A549 (cell line): Measurements from ENCODE around the gene EPB41L5. TPM values are rescaled to one million over a fixed set of nuclear protein-coding genes. Genes with fewer than 3 reads are reported as not detected.

ENCODE experiments used
- ATAC-seq, 2 experiments: fragments of 200-7000 bp in 1 of 2; fragments of >200 bp in 1 of 2; cut with Nextera tagmentation in 1 of 2; cut with Tn5 transposase in 1 of 2; 3 replicates each; pipeline versions ENCODE4 v1.8.0 to v1.9.1; 2018 to 2020; ENCODE audit warnings: mild to moderate bottlenecking in 1 of 2, moderate library complexity in 1 of 2
- CTCF ChIA-PET: fragments of 300-600 bp; sonication (Branson Sonifier 250); formaldehyde crosslinking; extraction: SDS; loops from one replicate; lab custom pipeline; 2021; ENCODE audit warnings: antibody characterized with exemption, inconsistent platforms; lab: Yijun Ruan, JAX
- POLR2A ChIA-PET: fragments of 350-600 bp; formaldehyde crosslinking; extraction: SDS; loops from one replicate; lab custom pipeline; 2021; ENCODE audit warnings: antibody characterized with exemption, inconsistent platforms; lab: Yijun Ruan, JAX
- DNase-seq, 2 experiments: peaks; one replicate each; pipeline versions ENCODE4 v3.0.0 to v3.0.0-alpha.2; 2011 to 2016; ENCODE audit warnings: low read depth in 1 of 2, low spot score in 1 of 2
- FAIRE-seq: peaks from 2 replicates; lab custom pipeline; 2011; peaks lifted over from hg19 to GRCh38; lab: Jason Lieb, UNC
- H3K27ac ChIP-seq, 2 experiments: fragments of >200 bp; sonication (Bioruptor Twin); formaldehyde crosslinking; 3 replicates each; pipeline ENCODE4 v1.5.1; 2016 to 2017
- H3K4me1 ChIP-seq: fragments of >200 bp; sonication (Bioruptor Twin); formaldehyde crosslinking; 3 replicates; pipeline ENCODE4 v1.6.1; 2016
- H3K4me2 ChIP-seq: fragments of >200 bp; sonication (Bioruptor Twin); formaldehyde crosslinking; 3 replicates; pipeline ENCODE4 v1.6.1; 2016
- H3K4me3 ChIP-seq: fragments of >200 bp; sonication (Bioruptor Twin); formaldehyde crosslinking; 3 replicates; pipeline ENCODE4 v1.5.1; 2016
- H3K9me3 ChIP-seq: fragments of >200 bp; sonication (Bioruptor Twin); formaldehyde crosslinking; 3 replicates; pipeline ENCODE4 v1.6.1; 2016
- ATOH8 ChIP-seq: fragments of 250-450 bp; sonication (Bioruptor Pico); IDR thresholded peaks from 2 replicates; pipeline ENCODE4 v1.5.0; 2020; ENCODE audit warnings: low read depth, mild to moderate bottlenecking, moderate library complexity
- BCL3 ChIP-seq: fragments of >200 bp; sonication (Bioruptor Twin); formaldehyde crosslinking; IDR thresholded peaks from 3 replicates; pipeline ENCODE4 v1.6.1; 2016
- BHLHE40 ChIP-seq: IDR thresholded peaks from 2 replicates; pipeline ENCODE4 v1.6.1; 2012; ENCODE audit warnings: low read depth, low read length, inconsistent platforms
- CBX8 ChIP-seq: fragments of 200-600 bp; sonication (generic); IDR thresholded peaks from 2 replicates; pipeline ENCODE4 v1.6.1; 2016
- CHD2 ChIP-seq: fragments of 150-350 bp; IDR thresholded peaks from 2 replicates; pipeline ENCODE4 v1.6.1; 2014; ENCODE audit warnings: low read length; ENCODE audit not compliant: partially characterized antibody
- CTCF ChIP-seq: fragments of >200 bp; sonication (Bioruptor Twin); formaldehyde crosslinking; IDR thresholded peaks from 3 replicates; pipeline ENCODE4 v1.5.1; 2016
- E2F6 ChIP-seq: IDR thresholded peaks from 2 replicates; pipeline ENCODE4 v1.6.1; 2012; ENCODE audit warnings: low read depth, borderline replicate concordance
- ESRRA ChIP-seq: fragments of 150-350 bp; IDR thresholded peaks from 2 replicates; pipeline ENCODE4 v1.6.1; 2014; ENCODE audit warnings: mild to moderate bottlenecking, low read length, borderline replicate concordance
- FOXS1 ChIP-seq: fragments of 250-450 bp; sonication (Bioruptor Pico); IDR thresholded peaks from 2 replicates; pipeline ENCODE4 v1.5.0; 2020; ENCODE audit warnings: mild to moderate bottlenecking, moderate library complexity
- GATA3 ChIP-seq: IDR thresholded peaks from 2 replicates; pipeline ENCODE4 v1.6.1; 2012; ENCODE audit warnings: borderline replicate concordance
- HDAC2 ChIP-seq: fragments of 200-600 bp; sonication (generic); IDR thresholded peaks from 2 replicates; pipeline ENCODE4 v1.6.1; 2016
- HOXA7 ChIP-seq: fragments of 250-450 bp; sonication (Bioruptor Pico); IDR thresholded peaks from 2 replicates; pipeline ENCODE4 v1.5.0; 2020; ENCODE audit warnings: mild to moderate bottlenecking, moderate library complexity
- HOXB5 ChIP-seq: fragments of 250-450 bp; sonication (Bioruptor Pico); IDR thresholded peaks from 2 replicates; pipeline ENCODE4 v1.5.0; 2020; ENCODE audit warnings: mild to moderate bottlenecking, moderate library complexity
- JUN ChIP-seq, 2 experiments: fragments of >200 bp; sonication (Bioruptor Twin); formaldehyde crosslinking; IDR thresholded peaks; 2 replicates in 1 of 2; 3 replicates in 1 of 2; pipeline ENCODE4 v1.6.1; 2016 to 2017
- JUNB ChIP-seq: fragments of >200 bp; sonication (Bioruptor Twin); formaldehyde crosslinking; IDR thresholded peaks from 2 replicates; pipeline ENCODE4 v1.6.1; 2016
- KDM5A ChIP-seq: fragments of 200-600 bp; sonication (generic); IDR thresholded peaks from 2 replicates; pipeline ENCODE4 v1.6.1; 2016; ENCODE audit warnings: antibody characterized with exemption, mild to moderate bottlenecking
- MAZ ChIP-seq: fragments of 150-350 bp; IDR thresholded peaks from 2 replicates; pipeline ENCODE4 v1.6.1; 2014; ENCODE audit warnings: antibody characterized with exemption, low read depth, low read length, borderline replicate concordance
- MYC ChIP-seq: IDR thresholded peaks from 2 replicates; pipeline ENCODE4 v1.6.1; 2012; ENCODE audit warnings: mild to moderate bottlenecking, inconsistent platforms, low read length, improper control_type of control experiment, borderline replicate concordance
- NFE2L2 ChIP-seq: fragments of 150-350 bp; conservative IDR thresholded peaks from 2 replicates; pipeline ENCODE4 v1.6.1; 2014; ENCODE audit warnings: low read length
- NPAS2 ChIP-seq: fragments of 250-450 bp; sonication (Bioruptor Pico); IDR thresholded peaks from 2 replicates; pipeline ENCODE4 v1.8.0; 2022; ENCODE audit warnings: mild to moderate bottlenecking, moderate library complexity, borderline replicate concordance
- PBX3 ChIP-seq: IDR thresholded peaks from 2 replicates; pipeline ENCODE4 v1.6.1; 2012
- PHF8 ChIP-seq: fragments of 200-600 bp; sonication (generic); IDR thresholded peaks from 2 replicates; pipeline ENCODE4 v1.6.1; 2016; ENCODE audit warnings: low read depth, mild to moderate bottlenecking, antibody characterized with exemption, moderate library complexity, borderline replicate concordance
- POLR2A ChIP-seq: IDR thresholded peaks from 2 replicates; pipeline ENCODE4 v1.6.1; 2012; ENCODE audit warnings: mild to moderate bottlenecking, low read length
- POLR2AphosphoS2 ChIP-seq: conservative IDR thresholded peaks from 2 replicates; pipeline ENCODE4 v1.6.1; 2012; ENCODE audit warnings: low read length, improper control_type of control experiment, inconsistent platforms
- RCOR1 ChIP-seq: fragments of 150-350 bp; IDR thresholded peaks from 2 replicates; pipeline ENCODE4 v1.6.1; 2014; ENCODE audit warnings: antibody characterized with exemption, low read length, low read depth
- RFX5 ChIP-seq: fragments of 450-650 bp; IDR thresholded peaks from 2 replicates; pipeline ENCODE4 v1.7.1; 2014; ENCODE audit warnings: antibody characterized with exemption, mild to moderate bottlenecking, moderate library complexity
- RNF2 ChIP-seq: fragments of 200-600 bp; sonication (generic); IDR thresholded peaks from 2 replicates; pipeline ENCODE4 v1.6.1; 2016; ENCODE audit warnings: low read depth, mild to moderate bottlenecking, antibody characterized with exemption, moderate library complexity, borderline replicate concordance
- TP53 ChIP-seq: fragments of 250-450 bp; sonication (Bioruptor Pico); IDR thresholded peaks from 2 replicates; pipeline ENCODE4 v1.5.0; 2021; ENCODE audit warnings: mild to moderate bottlenecking, moderate library complexity
- ZFP36 ChIP-seq: fragments of 450-650 bp; IDR thresholded peaks from 2 replicates; pipeline ENCODE4 v1.6.1; 2014; ENCODE audit warnings: borderline replicate concordance; ENCODE audit not compliant: partially characterized antibody
- ZNF302 ChIP-seq: fragments of 250-450 bp; sonication (Bioruptor Pico); IDR thresholded peaks from 2 replicates; pipeline ENCODE4 v1.9.0; 2021; ENCODE audit warnings: inconsistent platforms, mild to moderate bottlenecking, moderate library complexity
- ZSCAN20 ChIP-seq: fragments of 250-450 bp; sonication (Bioruptor Pico); IDR thresholded peaks from 2 replicates; pipeline ENCODE4 v1.8.0; 2022; ENCODE audit warnings: mild to moderate bottlenecking, moderate library complexity
- WGBS: methylation state at CpG from one replicate; pipeline ENCODE4 v1.1.6; 2017; ENCODE audit errors: missing lambda C conversion rate; 5-methylcytosine and 5-hydroxymethylcytosine counted together
- polyA plus RNA-seq, 4 experiments: library from polyadenylated mRNA; depleted of rRNA in 3 of 4; stranded (reverse); fragments of >200 nt; fragmentation: RNase III in 1 of 4; extraction: RNeasy Plus Mini Kit Qiagen cat#74134 plus additional on column Dnase treatment in 1 of 4; gene quantifications; 2 replicates in 3 of 4; 3 replicates in 1 of 4; pipeline ENCODE4 v1.2.3, GENCODE V29; 2011 to 2017

Gene EPB41L5
- polyA plus RNA-seq, 2 of the 4 experiments (the other 2 are of a cell fraction) = 5.8 to 33.0 TPM

- no peak for FAIRE-seq
- ChIA-PET POLR2A (no interaction called here), CTCF (interaction anchor here (0.6 to 1.2 kb wide), 2 partner anchors 14 to 113 kb away, joined by 3 to 4 read pairs; no protein-coding TSS in a partner anchor)
- ATAC-seq = no peak
- Histone ChIP-seq H3K4me2 (no peak overlapping the region), H3K9me3 (peaks cover 6% of the 10 kb centered on the region; the same call in 1 of the 3 replicates), H3K4me3 (no peak overlapping the region), H3K27ac (no peak overlapping the region), H3K4me1 (no peaks in the 10 kb centered on the region)
- WGBS = 0% methylated on average over 1 of the region's 1 CpG
- TF ChIP-seq CBX8 (no peak), HOXA7 (CRISPR knock-in tag) (no peak), TP53 (CRISPR knock-in tag) (no peak), FOXS1 (CRISPR knock-in tag) (no peak), MAZ (no peak), NPAS2 (CRISPR knock-in tag) (no peak), PHF8 (no peak), ZSCAN20 (CRISPR knock-in tag) (no peak), POLR2AphosphoS2 (no peak), BHLHE40 (no peak), HDAC2 (no peak), RNF2 (no peak), RCOR1 (no peak), GATA3 (no peak), PBX3 (no peak), CHD2 (no peak), ZFP36 (no peak), NFE2L2 (no peak), JUNB (no peak)
- DNase-seq = no peak
Observed at GRCh38 chr2:120189189-120189588, 176.3 kb downstream of the EPB41L5 start.

GRCh38 chr2:120192280-120192679 lies 179.4 kb downstream of the EPB41L5 start:
- DNase-seq = no peak
- no peak overlapping the region for H3K27ac ChIP-seq
- H3K4me2 ChIP-seq = no peak overlapping the region
- no peak for FAIRE-seq
- ChIA-PET POLR2A (no interaction called here), CTCF (no interaction called here)
- no peak overlapping the region for H3K4me3 ChIP-seq
- 12% methylated on average over 1 of the region's 1 CpG for WGBS
- no peak for ATAC-seq
- no peaks in the 10 kb centered on the region for H3K4me1 ChIP-seq
- H3K9me3 ChIP-seq = peaks cover 6% of the 10 kb centered on the region; the same call in 1 of the 3 replicates
- TF ChIP-seq HOXB5 (no peak), MYC (no peak), PBX3 (no peak), RFX5 (no peak)

GRCh38 chr2:120195553-120195952 lies 182.7 kb downstream of the EPB41L5 start:
- no peak for FAIRE-seq
- WGBS = 35% methylated on average over 1 of the region's 1 CpG
- TF ChIP-seq ZNF302 (CRISPR knock-in tag) (no peak), POLR2A (no peak), KDM5A (no peak), MAZ (no peak), PHF8 (no peak), CTCF (no peak), E2F6 (no peak), BCL3 (no peak), ATOH8 (no peak), ESRRA (no peak), JUN (IDR thresholded peaks at IDR 0.05) (no peak)

More at GRCh38 chr2:120195553-120195952, 182.7 kb downstream of the EPB41L5 start:
- Histone ChIP-seq H3K4me1 (no peaks in the 10 kb centered on the region), H3K9me3 (peaks cover 20% of the 10 kb centered on the region; the same call in 2 of the 3 replicates), H3K4me3 (no peak overlapping the region), H3K4me2 (no peak overlapping the region), H3K27ac (no peak overlapping the region)
- ChIA-PET POLR2A (no interaction called here), CTCF (interaction anchor here (1.3 kb wide), 1 partner anchor 20 kb away, joined by 7 read pairs; no protein-coding TSS in a partner anchor)
- ATAC-seq (no peak), DNase-seq (no peak)
